HG03196 (cell line): Measurements from ENCODE around the gene DNAJC19.
"Not testable (repeated sequence)": the region's sequence is repeated elsewhere in the genome, so short reads cannot be mapped to it uniquely, and the experiment has no call there.

Experiments
- ATAC-seq: cut with Tn5 transposase; IDR thresholded peaks from one replicate; pipeline ENCODE4 v1.9.1; 2021; ENCODE audit not compliant: unreplicated experiment

The DNAJC19 gene

GRCh38 chr3:180989291-180990163 lies at the start of gene DNAJC19:
Gene DNAJC19, minus strand, starts transcription at chr3:180989736. Its CDS starts 134 bp downstream, at chr3:180989602.
- peak; percentile 98 for ATAC-seq

GRCh38 chr3:181030948-181031347 lies 41.4 kb upstream of the DNAJC19 start:
- ATAC-seq, result no peak

- ATAC-seq, result no peak
Observed at GRCh38 chr3:181025204-181025603, 35.7 kb upstream of the DNAJC19 start.

GRCh38 chr3:181017690-181018089 lies 28.2 kb upstream of the DNAJC19 start:
- ATAC-seq, result no peak

- ATAC-seq, result no peak
Observed at GRCh38 chr3:181009225-181009624, 19.7 kb upstream of the DNAJC19 start.

- no peak for ATAC-seq
Observed at GRCh38 chr3:181008796-181009195, 19.3 kb upstream of the DNAJC19 start.

GRCh38 chr3:181007262-181007661 lies 17.7 kb upstream of the DNAJC19 start:
- ATAC-seq, result no peak

GRCh38 chr3:181006541-181006940 lies 17.0 kb upstream of the DNAJC19 start:
- ATAC-seq, result no peak

GRCh38 chr3:181003469-181003868 lies 13.9 kb upstream of the DNAJC19 start:
- ATAC-seq, result not testable (repeated sequence)

GRCh38 chr3:181002331-181002730 lies 12.8 kb upstream of the DNAJC19 start:
- not testable (repeated sequence) for ATAC-seq

GRCh38 chr3:180996415-180996932 lies 6.9 kb upstream of the DNAJC19 start:
- no peak for ATAC-seq

- no peak for ATAC-seq
Observed at GRCh38 chr3:180990505-180990904, 969 bp upstream of the DNAJC19 start.

- no peak for ATAC-seq
Observed at GRCh38 chr3:180987344-180987743, 2.2 kb downstream of the DNAJC19 start.

GRCh38 chr3:180986366-180986765 lies 3.2 kb downstream of the DNAJC19 start:
- not testable (repeated sequence) for ATAC-seq

- no peak for ATAC-seq
Observed at GRCh38 chr3:180983136-180983535, 6.4 kb downstream of the DNAJC19 start.

GRCh38 chr3:180981912-180982311 lies 7.6 kb downstream of the DNAJC19 start:
- ATAC-seq, result no peak

GRCh38 chr3:180980611-180981010 lies 8.9 kb downstream of the DNAJC19 start:
- no peak for ATAC-seq

GRCh38 chr3:180979961-180980360 lies 9.6 kb downstream of the DNAJC19 start:
- ATAC-seq, result no peak

GRCh38 chr3:180977498-180977897 lies 12.0 kb downstream of the DNAJC19 start:
- no peak for ATAC-seq

GRCh38 chr3:180974286-180974685 lies 15.2 kb downstream of the DNAJC19 start:
- no peak for ATAC-seq

GRCh38 chr3:180973543-180973942 lies 16.0 kb downstream of the DNAJC19 start:
- ATAC-seq, result peak; percentile 47

- no peak for ATAC-seq
Observed at GRCh38 chr3:180970931-180971330, 18.6 kb downstream of the DNAJC19 start.
